Keratinocyte (primary cell): ENCODE results near the gene CREB3. TPM values are rescaled to one million over a fixed set of nuclear protein-coding genes. Genes with fewer than 3 reads are reported as not detected.

Experiments used
- DNase-seq: peaks from one replicate; pipeline ENCODE4 v3.0.0-alpha.2; 2011; ENCODE audit warnings: low read depth, missing footprints, low spot score
- FAIRE-seq: peaks from 2 replicates; lab custom pipeline; 2011; peaks lifted over from hg19 to GRCh38; lab: Jason Lieb, UNC
- H2AFZ ChIP-seq: 2 replicates; pipeline ENCODE4 v1.6.0; 2012; ENCODE audit warnings: low read length, control low read depth, inconsistent platforms; ENCODE audit not compliant: control insufficient read depth
- H3K27ac ChIP-seq: 2 replicates; pipeline ENCODE4 v1.5.1; 2011; ENCODE audit warnings: low read length; ENCODE audit not compliant: control insufficient read depth, insufficient read depth
- H3K27me3 ChIP-seq: 3 replicates; pipeline ENCODE4 v1.6.0; 2011; ENCODE audit warnings: low read length; ENCODE audit not compliant: control insufficient read depth, insufficient read depth; ENCODE audit errors: extremely low read depth
- H3K36me3 ChIP-seq, 2 experiments: 2 replicates in 1 of 2; 3 replicates in 1 of 2; pipeline ENCODE4 v1.5.1; 2011; ENCODE audit warnings: low read length in 2 of 2, mild to moderate bottlenecking in 1 of 2; ENCODE audit not compliant: control insufficient read depth in 2 of 2, insufficient read depth in 2 of 2; ENCODE audit errors: extremely low read depth in 1 of 2
- H3K4me1 ChIP-seq: 3 replicates; pipeline ENCODE4 v1.5.1; 2011; ENCODE audit warnings: low read length; ENCODE audit not compliant: control insufficient read depth, insufficient read depth; ENCODE audit errors: extremely low read depth
- H3K4me2 ChIP-seq: 3 replicates; pipeline ENCODE4 v1.6.0; 2011; ENCODE audit warnings: low read depth, low read length; ENCODE audit not compliant: control insufficient read depth, insufficient read depth; ENCODE audit errors: extremely low read depth
- H3K4me3 ChIP-seq, 3 experiments: fragments of 200-600 bp in 1 of 3; sonication (generic) in 1 of 3; 2 replicates in 2 of 3; 3 replicates in 1 of 3; pipeline ENCODE4 v1.5.1; 2011 to 2016; ENCODE audit warnings: low read length in 3 of 3, mild to moderate bottlenecking in 3 of 3, control low read depth in 2 of 3, inconsistent platforms in 1 of 3, low read depth in 1 of 3, mixed read lengths in 1 of 3, mixed run types in 1 of 3, moderate library complexity in 1 of 3; ENCODE audit not compliant: control insufficient read depth in 2 of 3, insufficient read depth in 2 of 3; ENCODE audit errors: extremely low read depth in 1 of 3
- H3K79me2 ChIP-seq: 2 replicates; pipeline ENCODE4 v1.6.0; 2012; ENCODE audit warnings: low read length; ENCODE audit not compliant: control insufficient read depth, insufficient read depth
- H3K9ac ChIP-seq: 3 replicates; pipeline ENCODE4 v1.6.0; 2011; ENCODE audit warnings: low read length; ENCODE audit not compliant: control insufficient read depth, insufficient read depth; ENCODE audit errors: extremely low read depth
- H3K9me1 ChIP-seq: 3 replicates; pipeline ENCODE4 v1.6.0; 2011; ENCODE audit warnings: low read length; ENCODE audit not compliant: control insufficient read depth, insufficient read depth; ENCODE audit errors: extremely low read depth
- H3K9me3 ChIP-seq: 2 replicates; pipeline ENCODE4 v1.5.1; 2012; ENCODE audit warnings: low read depth, low read length; ENCODE audit not compliant: control insufficient read depth
- H4K20me1 ChIP-seq: 3 replicates; pipeline ENCODE4 v1.6.0; 2011; ENCODE audit warnings: low read length; ENCODE audit not compliant: control insufficient read depth, insufficient read depth; ENCODE audit errors: extremely low read depth
- EZH2 ChIP-seq: IDR thresholded peaks from one replicate; pipeline ENCODE4 v1.6.1; 2012; ENCODE audit warnings: inconsistent platforms, mild to moderate bottlenecking, low read length, moderate library complexity
- dilution Hi-C: fragments of 300-500 bp; cut with MboI; formaldehyde crosslinking; loops from one replicate; pipeline ENCODE4 v1.7.0; 2020; ENCODE audit warnings: low sequenced_read_pairs; ENCODE audit not compliant: extremely low pct_ligation_motif_present
- polyA plus RNA-seq, 5 experiments: library from polyadenylated mRNA; depleted of rRNA in 3 of 5; stranded (reverse) in 3 of 5; stranded (forward) in 1 of 5; unstranded in 1 of 5; fragments of >200 nt; gene quantifications; 1 replicate in 1 of 5; 2 replicates in 3 of 5; 3 replicates in 1 of 5; pipeline versions ENCODE4 v1.2.1 to v1.2.3, GENCODE V29; 2011 to 2012; ENCODE audit warnings: missing spikeins in 2 of 5, low read depth in 1 of 5, low replicate concordance in 1 of 5
- TF ChIP-seq, protein P1 (sequence below), 3 experiments: IDR thresholded peaks in 1 of 3; conservative IDR thresholded peaks in 1 of 3; optimal IDR thresholded peaks in 1 of 3; 2 replicates in 2 of 3; 3 replicates in 1 of 3; pipeline versions ENCODE3 to v1.5.1; 2011; ENCODE audit warnings: low read length in 3 of 3, mild to moderate bottlenecking in 3 of 3, moderate library complexity in 2 of 3, control low read depth in 1 of 3, inconsistent platforms in 1 of 3; ENCODE audit not compliant: insufficient read depth in 2 of 3; ENCODE audit errors: extremely low read depth in 1 of 3

Gene CREB3
- polyA plus RNA-seq, 1 donor (not counting 4 experiments of a cell fraction or from before 2014, with no cell fraction given), result 24.6 TPM

DNA sequence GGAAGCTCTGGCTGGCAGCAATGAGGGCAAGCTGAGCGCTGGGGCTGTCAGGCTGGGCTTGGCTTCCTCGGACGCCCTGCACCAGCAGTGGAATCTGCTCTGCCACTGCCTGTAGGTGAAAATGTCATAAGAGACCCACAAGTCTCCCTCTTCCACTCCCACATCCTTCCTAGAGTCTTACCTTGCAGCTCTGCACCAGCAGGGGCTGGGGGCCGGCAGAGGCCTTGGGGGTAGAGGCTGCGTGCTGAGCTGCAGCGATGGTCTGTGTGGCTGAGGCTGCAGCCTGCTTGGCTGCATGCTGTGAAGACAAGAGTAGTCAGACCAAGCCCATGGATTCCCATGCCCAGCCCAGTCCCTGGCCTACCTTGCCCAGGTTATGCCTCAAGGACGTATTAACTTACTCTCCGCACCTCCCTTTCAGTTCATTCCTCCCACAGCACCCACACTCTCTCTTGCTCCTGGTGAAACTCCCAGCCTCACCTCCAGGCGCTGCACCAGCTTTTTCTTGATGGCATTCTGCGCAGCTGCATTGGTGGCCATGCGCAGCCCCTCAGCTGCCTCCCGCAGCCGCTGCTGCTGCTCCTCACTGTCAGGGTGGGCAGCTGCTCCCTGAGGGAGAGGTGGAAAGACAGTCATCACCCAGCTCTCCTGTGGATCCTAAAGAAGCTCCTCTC is 17.8 kb upstream of the CREB3 start:
- H3K27ac ChIP-seq, result no peak overlapping the region

DNA sequence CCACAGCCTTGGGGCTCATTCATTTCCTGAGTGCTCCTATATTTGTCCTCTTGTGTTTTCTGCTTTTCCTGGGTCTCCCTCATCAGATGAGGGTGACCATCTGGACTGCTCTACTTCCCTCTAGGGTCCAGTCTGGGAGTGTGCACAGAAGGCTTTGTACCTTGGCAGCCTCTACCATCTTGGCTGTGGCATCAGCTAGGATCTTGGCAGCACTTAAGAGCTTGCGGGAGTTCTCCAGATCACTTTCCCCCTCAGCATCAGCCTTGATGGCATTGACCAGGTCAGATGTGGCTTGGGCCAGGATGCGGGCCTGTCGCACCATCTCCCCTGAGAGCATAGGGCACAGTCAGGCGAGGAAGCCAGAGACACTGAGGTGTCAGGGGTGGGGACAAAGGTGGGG is 16.2 kb upstream of the CREB3 start:
- Histone ChIP-seq H2AFZ (no peak overlapping the region), H3K4me2 (no peak overlapping the region), H3K9ac (no peak overlapping the region), H3K4me3 (no peak overlapping the region), H3K9me1 (no peaks in the 10 kb centered on the region), H3K4me1 (peaks cover 4% of the 10 kb centered on the region), H3K79me2 (no peaks in the 10 kb centered on the region), H3K27ac (no peak overlapping the region), H4K20me1 (no peaks in the 10 kb centered on the region), H3K9me3 (no peaks in the 10 kb centered on the region), H3K36me3 (peaks cover 81 to 87% of the 10 kb centered on the region in 2 experiments), H3K27me3 (no peaks in the 10 kb centered on the region)
- dilution Hi-C loops, result no loop called here
- DNase-seq, result no peak
- no peak for TF ChIP-seq EZH2
- TF ChIP-seq, protein P1, sequence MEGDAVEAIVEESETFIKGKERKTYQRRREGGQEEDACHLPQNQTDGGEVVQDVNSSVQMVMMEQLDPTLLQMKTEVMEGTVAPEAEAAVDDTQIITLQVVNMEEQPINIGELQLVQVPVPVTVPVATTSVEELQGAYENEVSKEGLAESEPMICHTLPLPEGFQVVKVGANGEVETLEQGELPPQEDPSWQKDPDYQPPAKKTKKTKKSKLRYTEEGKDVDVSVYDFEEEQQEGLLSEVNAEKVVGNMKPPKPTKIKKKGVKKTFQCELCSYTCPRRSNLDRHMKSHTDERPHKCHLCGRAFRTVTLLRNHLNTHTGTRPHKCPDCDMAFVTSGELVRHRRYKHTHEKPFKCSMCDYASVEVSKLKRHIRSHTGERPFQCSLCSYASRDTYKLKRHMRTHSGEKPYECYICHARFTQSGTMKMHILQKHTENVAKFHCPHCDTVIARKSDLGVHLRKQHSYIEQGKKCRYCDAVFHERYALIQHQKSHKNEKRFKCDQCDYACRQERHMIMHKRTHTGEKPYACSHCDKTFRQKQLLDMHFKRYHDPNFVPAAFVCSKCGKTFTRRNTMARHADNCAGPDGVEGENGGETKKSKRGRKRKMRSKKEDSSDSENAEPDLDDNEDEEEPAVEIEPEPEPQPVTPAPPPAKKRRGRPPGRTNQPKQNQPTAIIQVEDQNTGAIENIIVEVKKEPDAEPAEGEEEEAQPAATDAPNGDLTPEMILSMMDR (optimal IDR thresholded peaks at IDR 0.05 in 1 of 3, IDR thresholded peaks at IDR 0.05 in 1 of 3, conservative IDR thresholded peaks at IDR 0.05 in 1 of 3; ENCODE audit: extremely low read depth in 1 of 3, insufficient read depth in 2 of 3, low read length in 3 of 3), result no peak
- no peak for FAIRE-seq

More for the DNA sequence above, 17.8 kb upstream of the CREB3 start:
- Histone ChIP-seq H3K79me2 (no peaks in the 10 kb centered on the region), H3K4me1 (peaks cover 4% of the 10 kb centered on the region), H3K4me2 (no peak overlapping the region), H3K9ac (no peak overlapping the region), H2AFZ (no peak overlapping the region), H3K36me3 (peaks cover 76 to 86% of the 10 kb centered on the region in 2 experiments), H3K27me3 (no peaks in the 10 kb centered on the region), H4K20me1 (peaks cover 3% of the 10 kb centered on the region), H3K9me1 (no peaks in the 10 kb centered on the region), H3K9me3 (no peaks in the 10 kb centered on the region), H3K4me3 (no peak overlapping the region)
- dilution Hi-C loops, result no loop called here
- no peak for TF ChIP-seq EZH2
- TF ChIP-seq, protein P1 (optimal IDR thresholded peaks at IDR 0.05 in 1 of 3, IDR thresholded peaks at IDR 0.05 in 1 of 3, conservative IDR thresholded peaks at IDR 0.05 in 1 of 3; ENCODE audit: extremely low read depth in 1 of 3, insufficient read depth in 2 of 3, low read length in 3 of 3), result no peak
- DNase-seq, result no peak
- no peak for FAIRE-seq
